Measurements from ENCODE around the gene TGFBR3.

TGFBR3 gene

DNA sequence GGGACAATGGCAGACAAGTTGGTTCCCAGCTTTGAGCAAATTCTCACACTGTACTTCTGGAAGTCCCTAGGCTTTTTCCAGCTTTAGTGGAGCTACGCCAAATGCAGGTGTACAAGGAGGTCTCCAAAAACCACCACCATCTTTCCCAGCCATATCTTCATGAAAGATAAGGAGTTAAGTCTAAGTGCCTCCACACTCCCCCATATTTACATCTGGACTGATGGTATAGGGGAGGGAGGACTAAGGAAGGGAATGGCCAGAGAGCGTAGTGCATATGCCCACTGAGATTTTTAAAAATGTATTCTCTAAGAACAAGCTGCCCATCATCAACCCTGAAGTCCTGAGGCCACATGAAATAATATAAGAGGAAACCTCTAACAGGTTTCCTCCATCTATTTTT lies 161.3 kb downstream of the TGFBR3 start:
- Histone ChIP-seq H3K4me2 (ENCODE audit: insufficient read depth, low read length) (no peak overlapping the region), H3K4me3 (ENCODE audit: low read depth in 1 of 2, low read length in 2 of 2) (no peak overlapping the region)
- no peak for ATAC-seq (ENCODE audit: insufficient read depth, low read depth)

DNA sequence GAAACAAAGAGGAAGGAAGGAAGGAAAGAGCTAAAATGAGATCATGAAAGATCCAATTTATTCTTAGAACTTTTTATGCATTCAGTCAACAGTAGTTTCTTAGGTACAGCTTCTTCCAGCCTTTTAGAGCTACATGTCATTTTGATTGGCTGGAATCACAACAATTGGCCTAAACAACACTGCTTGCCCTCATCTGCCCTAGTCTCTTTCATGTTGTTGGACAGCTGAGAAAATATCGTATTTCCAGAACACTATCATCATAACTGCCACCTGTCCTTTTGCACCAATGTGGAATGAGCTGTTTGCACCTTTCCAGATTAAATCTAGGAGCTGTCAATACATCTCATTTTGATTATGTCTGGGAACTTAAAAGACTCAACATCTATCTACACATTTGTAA lies 161.7 kb downstream of the TGFBR3 start:
- Histone ChIP-seq H4K20me1 (ENCODE audit: insufficient read depth, low read length) (no peaks in the 10 kb centered on the region), H3K4me2 (ENCODE audit: insufficient read depth, low read length) (no peak overlapping the region), H3K9ac (ENCODE audit: low read depth, low read length) (no peak overlapping the region), H3K4me1 (ENCODE audit: insufficient read depth, low read length) (no peaks in the 10 kb centered on the region), H3K27me3 (ENCODE audit: insufficient read depth, low read length, poor library complexity) (no peaks in the 10 kb centered on the region), H3K79me2 (ENCODE audit: insufficient read depth, low read length) (no peaks in the 10 kb centered on the region), H3K9me3 (ENCODE audit: insufficient read depth, low read length, severe bottlenecking) (no peaks in the 10 kb centered on the region), H2AFZ (ENCODE audit: low read depth, low read length) (no peak overlapping the region), H3K36me3 (ENCODE audit: insufficient read depth, low read length) (no peaks in the 10 kb centered on the region), H3K27ac (ENCODE audit: low read length) (no peak overlapping the region), H3K4me3 (ENCODE audit: low read depth in 1 of 2, low read length in 2 of 2) (no peak overlapping the region)
- TF ChIP-seq, protein P1, sequence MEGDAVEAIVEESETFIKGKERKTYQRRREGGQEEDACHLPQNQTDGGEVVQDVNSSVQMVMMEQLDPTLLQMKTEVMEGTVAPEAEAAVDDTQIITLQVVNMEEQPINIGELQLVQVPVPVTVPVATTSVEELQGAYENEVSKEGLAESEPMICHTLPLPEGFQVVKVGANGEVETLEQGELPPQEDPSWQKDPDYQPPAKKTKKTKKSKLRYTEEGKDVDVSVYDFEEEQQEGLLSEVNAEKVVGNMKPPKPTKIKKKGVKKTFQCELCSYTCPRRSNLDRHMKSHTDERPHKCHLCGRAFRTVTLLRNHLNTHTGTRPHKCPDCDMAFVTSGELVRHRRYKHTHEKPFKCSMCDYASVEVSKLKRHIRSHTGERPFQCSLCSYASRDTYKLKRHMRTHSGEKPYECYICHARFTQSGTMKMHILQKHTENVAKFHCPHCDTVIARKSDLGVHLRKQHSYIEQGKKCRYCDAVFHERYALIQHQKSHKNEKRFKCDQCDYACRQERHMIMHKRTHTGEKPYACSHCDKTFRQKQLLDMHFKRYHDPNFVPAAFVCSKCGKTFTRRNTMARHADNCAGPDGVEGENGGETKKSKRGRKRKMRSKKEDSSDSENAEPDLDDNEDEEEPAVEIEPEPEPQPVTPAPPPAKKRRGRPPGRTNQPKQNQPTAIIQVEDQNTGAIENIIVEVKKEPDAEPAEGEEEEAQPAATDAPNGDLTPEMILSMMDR (IDR thresholded peaks at IDR 0.05; ENCODE audit: borderline replicate concordance, extremely low read depth, low read length, poor library complexity, severe bottlenecking): no peak
- TF ChIP-seq EZH2 (IDR thresholded peaks at IDR 0.05; ENCODE audit: borderline replicate concordance, low read depth, low read length, severe bottlenecking): no peak
- DNase-seq (no peak), ATAC-seq (ENCODE audit: insufficient read depth, low read depth) (no peak)

More for the DNA sequence above, 161.3 kb downstream of the TGFBR3 start:
- no peak for DNase-seq
- H3K9ac ChIP-seq (ENCODE audit: low read depth, low read length): no peak overlapping the region
- no peak overlapping the region for H2AFZ ChIP-seq (ENCODE audit: low read depth, low read length)
- H3K4me1 ChIP-seq (ENCODE audit: insufficient read depth, low read length): no peaks in the 10 kb centered on the region
- no peak overlapping the region for H3K27ac ChIP-seq (ENCODE audit: low read length)
- no peaks in the 10 kb centered on the region for H3K27me3 ChIP-seq (ENCODE audit: insufficient read depth, low read length, poor library complexity)
- no peaks in the 10 kb centered on the region for H4K20me1 ChIP-seq (ENCODE audit: insufficient read depth, low read length)
- H3K36me3 ChIP-seq (ENCODE audit: insufficient read depth, low read length): no peaks in the 10 kb centered on the region
- TF ChIP-seq, protein P1 (IDR thresholded peaks at IDR 0.05; ENCODE audit: borderline replicate concordance, extremely low read depth, low read length, poor library complexity, severe bottlenecking): no peak
- no peak for TF ChIP-seq EZH2 (IDR thresholded peaks at IDR 0.05; ENCODE audit: borderline replicate concordance, low read depth, low read length, severe bottlenecking)
- H3K79me2 ChIP-seq (ENCODE audit: insufficient read depth, low read length): no peaks in the 10 kb centered on the region
- H3K9me3 ChIP-seq (ENCODE audit: insufficient read depth, low read length, severe bottlenecking): no peaks in the 10 kb centered on the region

DNA sequence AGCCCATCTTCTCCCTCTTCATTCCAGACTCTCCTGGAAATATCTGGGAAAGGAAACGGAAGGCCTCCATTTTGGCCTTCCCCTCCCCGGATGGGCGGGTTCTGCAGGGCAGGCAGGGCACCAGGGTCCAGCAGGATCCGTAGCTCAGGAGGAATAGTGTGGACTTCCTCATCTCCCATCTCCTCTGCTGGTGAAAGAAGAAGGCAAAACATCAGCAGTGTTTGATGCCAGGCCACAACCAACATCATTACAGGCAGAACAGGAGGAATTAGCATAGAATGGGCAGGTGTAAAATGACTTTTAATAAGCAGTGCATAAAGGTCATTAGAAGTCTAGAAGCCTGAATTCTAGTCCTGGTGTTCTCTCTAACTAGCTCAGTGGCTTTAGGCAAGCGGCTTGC lies 165.9 kb downstream of the TGFBR3 start:
- no peaks in the 10 kb centered on the region for H3K9me3 ChIP-seq (ENCODE audit: insufficient read depth, low read length, severe bottlenecking)
- H2AFZ ChIP-seq (ENCODE audit: low read depth, low read length): no peak overlapping the region
- H4K20me1 ChIP-seq (ENCODE audit: insufficient read depth, low read length): no peaks in the 10 kb centered on the region
- H3K79me2 ChIP-seq (ENCODE audit: insufficient read depth, low read length): no peaks in the 10 kb centered on the region
- H3K36me3 ChIP-seq (ENCODE audit: insufficient read depth, low read length): no peaks in the 10 kb centered on the region
- no peak overlapping the region for H3K27ac ChIP-seq (ENCODE audit: low read length)
- DNase-seq (no peak), ATAC-seq (ENCODE audit: insufficient read depth, low read depth) (no peak)
- H3K27me3 ChIP-seq (ENCODE audit: insufficient read depth, low read length, poor library complexity): no peaks in the 10 kb centered on the region
- H3K4me3 ChIP-seq (ENCODE audit: low read depth in 1 of 2, low read length in 2 of 2): no peak overlapping the region
- TF ChIP-seq, protein P1 (IDR thresholded peaks at IDR 0.05; ENCODE audit: borderline replicate concordance, extremely low read depth, low read length, poor library complexity, severe bottlenecking): no peak
- no peak for TF ChIP-seq EZH2 (IDR thresholded peaks at IDR 0.05; ENCODE audit: borderline replicate concordance, low read depth, low read length, severe bottlenecking)
- no peak overlapping the region for H3K9ac ChIP-seq (ENCODE audit: low read depth, low read length)
- H3K4me2 ChIP-seq (ENCODE audit: insufficient read depth, low read length): no peak overlapping the region
- H3K4me1 ChIP-seq (ENCODE audit: insufficient read depth, low read length): no peaks in the 10 kb centered on the region

DNA sequence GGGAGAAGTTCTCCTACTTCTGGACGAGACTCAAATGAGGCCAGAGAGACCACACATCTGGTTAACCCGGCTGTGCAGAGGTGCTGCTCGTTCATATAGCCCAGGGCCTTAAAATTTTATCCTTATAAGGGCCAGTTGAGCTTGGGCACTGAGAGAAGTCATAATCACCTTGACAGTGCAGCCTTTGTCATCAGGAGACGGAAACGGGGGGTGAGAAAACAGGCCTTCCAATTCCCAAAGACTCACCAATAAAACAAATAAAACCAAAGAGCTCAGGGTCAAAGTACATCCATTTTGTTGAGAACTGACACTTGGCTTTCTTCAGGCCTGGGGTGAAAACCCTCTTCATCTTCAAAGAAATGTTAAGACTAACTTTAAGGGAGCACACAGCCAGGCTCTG lies 167.1 kb downstream of the TGFBR3 start:
- Histone ChIP-seq H3K27ac (ENCODE audit: low read length) (no peak overlapping the region), H3K36me3 (ENCODE audit: insufficient read depth, low read length) (no peaks in the 10 kb centered on the region), H3K79me2 (ENCODE audit: insufficient read depth, low read length) (no peaks in the 10 kb centered on the region), H3K4me1 (ENCODE audit: insufficient read depth, low read length) (no peaks in the 10 kb centered on the region), H2AFZ (ENCODE audit: low read depth, low read length) (no peak overlapping the region), H3K4me3 (ENCODE audit: low read depth in 1 of 2, low read length in 2 of 2) (no peak overlapping the region), H3K9me3 (ENCODE audit: insufficient read depth, low read length, severe bottlenecking) (no peaks in the 10 kb centered on the region), H4K20me1 (ENCODE audit: insufficient read depth, low read length) (no peaks in the 10 kb centered on the region), H3K9ac (ENCODE audit: low read depth, low read length) (no peak overlapping the region), H3K4me2 (ENCODE audit: insufficient read depth, low read length) (no peak overlapping the region), H3K27me3 (ENCODE audit: insufficient read depth, low read length, poor library complexity) (no peaks in the 10 kb centered on the region)
- no peak for ATAC-seq (ENCODE audit: insufficient read depth, low read depth)
- TF ChIP-seq EZH2 (IDR thresholded peaks at IDR 0.05; ENCODE audit: borderline replicate concordance, low read depth, low read length, severe bottlenecking): no peak
- TF ChIP-seq, protein P1 (IDR thresholded peaks at IDR 0.05; ENCODE audit: borderline replicate concordance, extremely low read depth, low read length, poor library complexity, severe bottlenecking): no peak
- DNase-seq: no peak

Measured in DND-41 (cell line).